Endothelial cell (in vitro differentiated cells): Measurements from ENCODE around the gene LRRIQ1. TPM values are rescaled to one million over a fixed set of nuclear protein-coding genes. Genes with fewer than 3 reads are reported as not detected.

Experiments used
- DNase-seq: peaks from one replicate; pipeline ENCODE4 v3.0.0; 2021; ENCODE audit warnings: low spot score
- H3K27ac Mint-ChIP-seq: one replicate; pipeline ENCODE4 v1.8.0; 2021; ENCODE audit warnings: mixed read lengths, inconsistent platforms; ENCODE audit not compliant: unreplicated experiment
- H3K27me3 Mint-ChIP-seq: one replicate; pipeline ENCODE4 v1.8.0; 2021; ENCODE audit warnings: mild to moderate bottlenecking, moderate library complexity, mixed read lengths, inconsistent platforms; ENCODE audit not compliant: unreplicated experiment
- H3K36me3 Mint-ChIP-seq: one replicate; pipeline ENCODE4 v1.8.0; 2021; ENCODE audit warnings: mild to moderate bottlenecking, low read depth, mixed read lengths, inconsistent platforms; ENCODE audit not compliant: unreplicated experiment
- H3K4me1 Mint-ChIP-seq: one replicate; pipeline ENCODE4 v1.8.0; 2021; ENCODE audit warnings: mild to moderate bottlenecking, mixed read lengths, inconsistent platforms; ENCODE audit not compliant: unreplicated experiment
- H3K4me3 Mint-ChIP-seq: one replicate; pipeline ENCODE4 v1.8.0; 2021; ENCODE audit warnings: mild to moderate bottlenecking, mixed read lengths, inconsistent platforms; ENCODE audit not compliant: unreplicated experiment
- H3K9me3 Mint-ChIP-seq: one replicate; pipeline ENCODE4 v1.8.0; 2021; ENCODE audit warnings: mixed read lengths, inconsistent platforms; ENCODE audit not compliant: unreplicated experiment
- total RNA-seq: library from RNA; stranded (reverse); fragmentation: NEBNext Ultra II Directional; extraction: Animal tissue kit (Norgen Biotek cat#: 25700); gene quantifications from one replicate; pipeline ENCODE4 v1.2.1, GENCODE V29; 2021; ENCODE audit not compliant: unreplicated experiment
- TF ChIP-seq, protein P1 (sequence below): fragments of 200-600 bp; sonication (generic); IDR thresholded peaks from one replicate; pipeline ENCODE4 v1.5.0; 2021; ENCODE audit warnings: antibody characterized with exemption; ENCODE audit not compliant: unreplicated experiment

LRRIQ1 gene
- total RNA-seq, 1 donor from 2014 or later, result 1.1 TPM

- H3K9me3 Mint-ChIP-seq, result no peaks in the 10 kb centered on the region
- TF ChIP-seq, protein P1, sequence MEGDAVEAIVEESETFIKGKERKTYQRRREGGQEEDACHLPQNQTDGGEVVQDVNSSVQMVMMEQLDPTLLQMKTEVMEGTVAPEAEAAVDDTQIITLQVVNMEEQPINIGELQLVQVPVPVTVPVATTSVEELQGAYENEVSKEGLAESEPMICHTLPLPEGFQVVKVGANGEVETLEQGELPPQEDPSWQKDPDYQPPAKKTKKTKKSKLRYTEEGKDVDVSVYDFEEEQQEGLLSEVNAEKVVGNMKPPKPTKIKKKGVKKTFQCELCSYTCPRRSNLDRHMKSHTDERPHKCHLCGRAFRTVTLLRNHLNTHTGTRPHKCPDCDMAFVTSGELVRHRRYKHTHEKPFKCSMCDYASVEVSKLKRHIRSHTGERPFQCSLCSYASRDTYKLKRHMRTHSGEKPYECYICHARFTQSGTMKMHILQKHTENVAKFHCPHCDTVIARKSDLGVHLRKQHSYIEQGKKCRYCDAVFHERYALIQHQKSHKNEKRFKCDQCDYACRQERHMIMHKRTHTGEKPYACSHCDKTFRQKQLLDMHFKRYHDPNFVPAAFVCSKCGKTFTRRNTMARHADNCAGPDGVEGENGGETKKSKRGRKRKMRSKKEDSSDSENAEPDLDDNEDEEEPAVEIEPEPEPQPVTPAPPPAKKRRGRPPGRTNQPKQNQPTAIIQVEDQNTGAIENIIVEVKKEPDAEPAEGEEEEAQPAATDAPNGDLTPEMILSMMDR, result no peak
- H3K27ac Mint-ChIP-seq, result no peak overlapping the region
- peaks cover 9% of the 10 kb centered on the region for H3K27me3 Mint-ChIP-seq
- H3K36me3 Mint-ChIP-seq, result no peaks in the 10 kb centered on the region
- peaks cover 12% of the 10 kb centered on the region for H3K4me1 Mint-ChIP-seq
- H3K4me3 Mint-ChIP-seq, result no peak overlapping the region
- no peak for DNase-seq
Measured at GRCh38 chr12:85283560-85283959, 247.4 kb downstream of the LRRIQ1 start.

Other genes with a start within 250 kb of the LRRIQ1 start
- 5.3 TPM for gene SLC6A15, start 123.6 kb upstream of the LRRIQ1 start, total RNA-seq
- gene TSPAN19, start 74 bp upstream of the LRRIQ1 start, total RNA-seq, result 0.59 TPM
- gene ALX1, start 243.9 kb downstream of the LRRIQ1 start, total RNA-seq, result 3.1 TPM